Measurements from ENCODE around the gene PROSER3.
"Not testable (repeated sequence)": the region's sequence is repeated elsewhere in the genome, so short reads cannot be mapped to it uniquely, and the experiment has no call there.

PROSER3 gene

GRCh38 chr19:35754370-35755130 is 3.4 kb upstream of the PROSER3 start:
- DNase-seq (ENCODE audit: low read depth): no peak

GRCh38 chr19:35755131-35755549 is 2.8 kb upstream of the PROSER3 start:
- DNase-seq (ENCODE audit: low read depth): no peak

- DNase-seq (ENCODE audit: low read depth): no peak
Measured at GRCh38 chr19:35755550-35756376, 2.2 kb upstream of the PROSER3 start.

- no peak for DNase-seq (ENCODE audit: low read depth)
Measured at GRCh38 chr19:35756377-35757230, 1.4 kb upstream of the PROSER3 start, which contains the start of gene HSPB6. Gene HSPB6 (minus strand): TSS chr19:35757029. CDS start chr19:35757008, 21 bp downstream.

- peak; percentile 91 for DNase-seq (ENCODE audit: low read depth)
Measured at GRCh38 chr19:35757231-35757748, 686 bp upstream of the PROSER3 start.

- no peak for DNase-seq (ENCODE audit: low read depth)
Measured at GRCh38 chr19:35759697-35760096, 1.7 kb downstream of the PROSER3 start.

GRCh38 chr19:35760711-35761349 is 2.9 kb downstream of the PROSER3 start:
- DNase-seq (ENCODE audit: low read depth): peak; percentile 48

GRCh38 chr19:35764432-35765315 is 6.7 kb downstream of the PROSER3 start:
- no peak for DNase-seq (ENCODE audit: low read depth)

- no peak for DNase-seq (ENCODE audit: low read depth)
Measured at GRCh38 chr19:35766571-35767104, 8.7 kb downstream of the PROSER3 start.

- no peak for DNase-seq (ENCODE audit: low read depth)
Measured at GRCh38 chr19:35767288-35768081, 9.5 kb downstream of the PROSER3 start.

GRCh38 chr19:35768082-35768421 is 10.1 kb downstream of the PROSER3 start:
- DNase-seq (ENCODE audit: low read depth): no peak

GRCh38 chr19:35772362-35772761 is 14.4 kb downstream of the PROSER3 start:
- DNase-seq (ENCODE audit: low read depth): not testable (repeated sequence)

GRCh38 chr19:35773020-35773806 is 15.2 kb downstream of the PROSER3 start:
- DNase-seq (ENCODE audit: low read depth): no peak

- no peak for DNase-seq (ENCODE audit: low read depth)
Measured at GRCh38 chr19:35774274-35775045, 16.5 kb downstream of the PROSER3 start.

- DNase-seq (ENCODE audit: low read depth): no peak
Measured at GRCh38 chr19:35775046-35775297, 17.0 kb downstream of the PROSER3 start.

- DNase-seq (ENCODE audit: low read depth): peak; percentile 100
Measured at GRCh38 chr19:35775298-35776101, 17.5 kb downstream of the PROSER3 start, which contains the start of gene ARHGAP33. Gene ARHGAP33 (plus strand): TSS chr19:35775564. CDS start chr19:35775659, 95 bp downstream.

Measured in HS-27A (cell line).